Measurements from ENCODE around the gene KAT6B.

DNA sequence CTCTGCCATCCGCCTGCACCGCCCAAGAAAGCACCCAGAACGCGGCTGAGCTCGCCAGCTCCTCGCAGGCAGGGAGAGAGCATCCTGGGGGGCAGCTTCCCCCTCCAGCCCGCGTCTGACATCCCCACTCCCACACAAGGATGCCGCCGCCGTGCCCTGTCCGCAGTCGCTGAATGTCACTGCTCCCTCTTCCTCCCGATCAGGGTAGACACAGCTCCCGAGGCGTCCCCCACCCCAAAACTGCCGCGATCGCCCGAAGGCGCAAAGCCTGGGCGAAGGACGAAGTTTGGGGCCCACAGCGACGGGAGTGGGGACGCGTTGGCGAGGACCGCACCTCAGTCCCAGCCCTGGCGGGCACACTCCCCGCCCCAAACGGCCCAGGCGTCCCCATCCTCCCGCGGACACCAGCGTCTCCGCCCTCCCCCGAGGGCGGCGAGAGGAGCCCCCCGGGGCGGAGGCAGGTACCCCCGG, 1.5 kb upstream of the KAT6B start:
- TF ChIP-seq, protein P1, sequence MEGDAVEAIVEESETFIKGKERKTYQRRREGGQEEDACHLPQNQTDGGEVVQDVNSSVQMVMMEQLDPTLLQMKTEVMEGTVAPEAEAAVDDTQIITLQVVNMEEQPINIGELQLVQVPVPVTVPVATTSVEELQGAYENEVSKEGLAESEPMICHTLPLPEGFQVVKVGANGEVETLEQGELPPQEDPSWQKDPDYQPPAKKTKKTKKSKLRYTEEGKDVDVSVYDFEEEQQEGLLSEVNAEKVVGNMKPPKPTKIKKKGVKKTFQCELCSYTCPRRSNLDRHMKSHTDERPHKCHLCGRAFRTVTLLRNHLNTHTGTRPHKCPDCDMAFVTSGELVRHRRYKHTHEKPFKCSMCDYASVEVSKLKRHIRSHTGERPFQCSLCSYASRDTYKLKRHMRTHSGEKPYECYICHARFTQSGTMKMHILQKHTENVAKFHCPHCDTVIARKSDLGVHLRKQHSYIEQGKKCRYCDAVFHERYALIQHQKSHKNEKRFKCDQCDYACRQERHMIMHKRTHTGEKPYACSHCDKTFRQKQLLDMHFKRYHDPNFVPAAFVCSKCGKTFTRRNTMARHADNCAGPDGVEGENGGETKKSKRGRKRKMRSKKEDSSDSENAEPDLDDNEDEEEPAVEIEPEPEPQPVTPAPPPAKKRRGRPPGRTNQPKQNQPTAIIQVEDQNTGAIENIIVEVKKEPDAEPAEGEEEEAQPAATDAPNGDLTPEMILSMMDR (conservative IDR thresholded peaks at IDR 0.05; ENCODE audit: low read depth, low read length): no peak
- no peak for TF ChIP-seq EZH2 (IDR thresholded peaks at IDR 0.05; ENCODE audit: borderline replicate concordance, low read depth, low read length, poor library complexity, severe bottlenecking)

Measured in A673 (cell line).